ENCODE measurements around the gene LAMC3.

Gene LAMC3

GRCh38 chr9:130986356-130986965, 22.5 kb upstream of the LAMC3 start:
- peaks cover 97% of the 10 kb centered on the region for H3K27me3 ChIP-seq (ENCODE audit: insufficient read depth, low read depth)
- no peak for TF ChIP-seq CTCF (conservative IDR thresholded peaks at IDR 0.05; ENCODE audit: low read depth, low read length)

GRCh38 chr9:130987054-130987453, 21.9 kb upstream of the LAMC3 start:
- H3K4me3 ChIP-seq (IDR thresholded peaks at IDR 0.05; ENCODE audit: insufficient read depth, low read depth, low read length): no peak overlapping the region
- H3K79me2 ChIP-seq (ENCODE audit: insufficient read depth, low read depth): no peaks in the 10 kb centered on the region
- no peaks in the 10 kb centered on the region for H4K20me1 ChIP-seq (ENCODE audit: insufficient read depth)
- no peak overlapping the region for H2AFZ ChIP-seq (ENCODE audit: low read depth)
- H3K4me1 ChIP-seq (ENCODE audit: low read depth, poor library complexity, severe bottlenecking): no peaks in the 10 kb centered on the region
- no peak overlapping the region for H3K27ac ChIP-seq
- no peak for TF ChIP-seq CTCF (conservative IDR thresholded peaks at IDR 0.05; ENCODE audit: low read depth, low read length)
- H3K36me3 ChIP-seq (ENCODE audit: insufficient read depth): no peaks in the 10 kb centered on the region
- no peak overlapping the region for H3K4me2 ChIP-seq
- H3K27me3 ChIP-seq (ENCODE audit: insufficient read depth, low read depth): peaks cover 97% of the 10 kb centered on the region
- H3K9ac ChIP-seq: no peak overlapping the region

More at GRCh38 chr9:130986356-130986965, 22.5 kb upstream of the LAMC3 start:
- Histone ChIP-seq H3K9ac (no peak overlapping the region), H3K27ac (no peak overlapping the region), H3K79me2 (ENCODE audit: insufficient read depth, low read depth) (no peaks in the 10 kb centered on the region), H2AFZ (ENCODE audit: low read depth) (no peak overlapping the region), H3K4me3 (IDR thresholded peaks at IDR 0.05; ENCODE audit: insufficient read depth, low read depth, low read length) (no peak overlapping the region), H4K20me1 (ENCODE audit: insufficient read depth) (no peaks in the 10 kb centered on the region), H3K4me1 (ENCODE audit: low read depth, poor library complexity, severe bottlenecking) (no peaks in the 10 kb centered on the region), H3K36me3 (ENCODE audit: insufficient read depth) (no peaks in the 10 kb centered on the region), H3K4me2 (no peak overlapping the region)

- no peaks in the 10 kb centered on the region for H3K79me2 ChIP-seq (ENCODE audit: insufficient read depth, low read depth)
- no peak overlapping the region for H3K27ac ChIP-seq
- no peaks in the 10 kb centered on the region for H3K36me3 ChIP-seq (ENCODE audit: insufficient read depth)
- no peaks in the 10 kb centered on the region for H3K4me1 ChIP-seq (ENCODE audit: low read depth, poor library complexity, severe bottlenecking)
- H3K4me3 ChIP-seq (IDR thresholded peaks at IDR 0.05; ENCODE audit: insufficient read depth, low read depth, low read length): no peak overlapping the region
- no peak overlapping the region for H3K4me2 ChIP-seq
- no peak for TF ChIP-seq CTCF (conservative IDR thresholded peaks at IDR 0.05; ENCODE audit: low read depth, low read length)
- H2AFZ ChIP-seq (ENCODE audit: low read depth): no peak overlapping the region
- H3K27me3 ChIP-seq (ENCODE audit: insufficient read depth, low read depth): peaks cover 97% of the 10 kb centered on the region
- no peaks in the 10 kb centered on the region for H4K20me1 ChIP-seq (ENCODE audit: insufficient read depth)
- H3K9ac ChIP-seq: no peak overlapping the region
These were observed 21.1 kb upstream of the LAMC3 start for GRCh38 chr9:130987738-130988399.

- TF ChIP-seq CTCF (conservative IDR thresholded peaks at IDR 0.05; ENCODE audit: low read depth, low read length): no peak
- Histone ChIP-seq H4K20me1 (ENCODE audit: insufficient read depth) (no peaks in the 10 kb centered on the region), H3K36me3 (ENCODE audit: insufficient read depth) (no peaks in the 10 kb centered on the region), H2AFZ (ENCODE audit: low read depth) (no peak overlapping the region), H3K4me3 (IDR thresholded peaks at IDR 0.05; ENCODE audit: insufficient read depth, low read depth, low read length) (no peak overlapping the region), H3K4me2 (no peak overlapping the region), H3K79me2 (ENCODE audit: insufficient read depth, low read depth) (no peaks in the 10 kb centered on the region), H3K27me3 (ENCODE audit: insufficient read depth, low read depth) (peaks cover 97% of the 10 kb centered on the region), H3K9ac (no peak overlapping the region), H3K4me1 (ENCODE audit: low read depth, poor library complexity, severe bottlenecking) (no peaks in the 10 kb centered on the region), H3K27ac (no peak overlapping the region)
These were observed 20.6 kb upstream of the LAMC3 start for GRCh38 chr9:130988400-130988747.

All from KMS-11 (cell line).